ENCODE measurements around the gene ESPN. TPM values are rescaled to one million over a fixed set of nuclear protein-coding genes. Genes with fewer than 3 reads are reported as not detected.
A peak's percentile ranks its signal among the peaks of the same experiment; 100 is the strongest.
"Not testable (repeated sequence)": the region's sequence is repeated elsewhere in the genome, so short reads cannot be mapped to it uniquely, and the experiment has no call there.

ESPN gene
- polyA plus RNA-seq, 1 of the 3 experiments (the other 2 are of a cell fraction), result 0.33 TPM

DNA sequence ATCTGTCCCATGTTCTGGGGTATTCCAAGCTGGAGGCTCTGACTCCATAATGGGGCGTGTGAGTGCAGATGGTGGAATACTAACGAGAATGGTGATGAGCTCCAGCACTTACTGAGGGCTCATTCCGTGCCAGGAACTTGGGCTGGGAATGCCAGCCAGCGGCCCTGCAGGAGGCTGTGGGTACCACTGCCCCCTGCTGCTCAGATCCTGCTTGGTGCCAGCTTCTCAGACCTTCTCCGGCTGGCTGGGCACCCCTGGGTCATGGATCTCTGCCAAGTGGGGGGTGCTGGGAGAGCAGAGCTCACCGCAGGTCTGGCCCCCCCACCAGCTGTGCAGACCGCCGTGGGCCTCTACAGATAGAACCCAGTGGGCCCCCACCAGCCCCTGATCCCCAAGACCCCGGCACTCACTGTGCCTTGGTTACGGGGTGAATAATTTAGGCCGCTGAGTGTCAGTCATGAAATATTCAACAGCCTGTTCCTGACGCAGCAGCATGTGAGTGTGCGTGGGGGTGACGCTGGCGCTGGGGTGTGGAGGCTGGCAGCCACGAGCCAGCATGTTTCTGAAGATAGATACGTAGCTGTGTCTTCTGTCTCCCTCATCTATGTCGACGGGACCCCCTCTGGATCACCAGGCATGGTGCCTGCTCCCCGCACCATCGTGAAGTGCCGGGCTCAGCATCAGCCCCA is 12.6 kb downstream of the ESPN start:
- H3K9me3 ChIP-seq; H3K9ac ChIP-seq; H3K4me2 ChIP-seq; H4K20me1 ChIP-seq (ENCODE audit: insufficient read depth); POLR2A ChIA-PET; H3K9me2 ChIP-seq; H3K4me1 ChIP-seq (ENCODE audit: control insufficient read depth in 1 of 2, insufficient read depth in 2 of 2, low read depth in 1 of 2, low read length in 1 of 2); H3K79me2 ChIP-seq (ENCODE audit: insufficient read depth); H3K27ac ChIP-seq (ENCODE audit: low read depth in 2 of 2, low read length in 1 of 2); H2AFZ ChIP-seq (ENCODE audit: low read depth); H3K4me3 ChIP-seq (ENCODE audit: low read depth in 2 of 2, low read length in 1 of 2); H3K36me3 ChIP-seq (replicated peaks in 1 of 2; ENCODE audit: control insufficient read depth in 1 of 2, insufficient read depth in 2 of 2, low read length in 1 of 2); H3K27me3 ChIP-seq (ENCODE audit: insufficient read depth); H3F3A ChIP-seq (replicated peaks; ENCODE audit: insufficient read depth): not testable (repeated sequence)
- WGBS (ENCODE audit: low lambda C conversion rate), result 44% methylated on average over 16 of the region's 22 CpGs
- TF ChIP-seq NFIC (IDR thresholded peaks at IDR 0.05; ENCODE audit: borderline replicate concordance), result 0 out of 2 replicates have a peak, but pooled peaks have one; percentile 8
- TF ChIP-seq CTCF (IDR thresholded peaks at IDR 0.05), result peak; percentile 48
- TF ChIP-seq SMC3 (IDR thresholded peaks at IDR 0.05; ENCODE audit: low read depth, low read length), result peak; percentile 36
- TF ChIP-seq RAD21 (IDR thresholded peaks at IDR 0.05; ENCODE audit: low read length), result peak; percentile 41
- peak; percentile 74 for DNase-seq
- CTCF ChIA-PET, result interaction anchor here (0.5 to 13.6 kb wide), 64 partner anchors 7 to 404 kb away, joined by 3 to 290 read pairs (median 4); partner anchors contain the start of genes ACOT7, ESPN, HES2 and HES3

- Histone ChIP-seq H3K4me1 (ENCODE audit: control insufficient read depth in 1 of 2, insufficient read depth in 2 of 2, low read depth in 1 of 2, low read length in 1 of 2) (no peaks in the 10 kb centered on the region; a peak in 1 of 4 replicates), H3K4me2 (no peak overlapping the region), H4K20me1 (ENCODE audit: insufficient read depth) (no peaks in the 10 kb centered on the region), H3K9me3 (no peaks in the 10 kb centered on the region), H3K79me2 (ENCODE audit: insufficient read depth) (no peaks in the 10 kb centered on the region), H3K27me3 (ENCODE audit: insufficient read depth) (no peaks in the 10 kb centered on the region), H3K4me3 (ENCODE audit: low read depth in 2 of 2, low read length in 1 of 2) (no peak overlapping the region; a peak in 1 of 4 replicates), H3K9ac (no peak overlapping the region), H3K27ac (ENCODE audit: low read depth in 2 of 2, low read length in 1 of 2) (no peak overlapping the region), H3F3A (replicated peaks; ENCODE audit: insufficient read depth) (peaks cover 8% of the 10 kb centered on the region), H3K36me3 (replicated peaks in 1 of 2; ENCODE audit: control insufficient read depth in 1 of 2, insufficient read depth in 2 of 2, low read length in 1 of 2) (no peaks in the 10 kb centered on the region), H2AFZ (ENCODE audit: low read depth) (no peak overlapping the region), H3K9me2 (no peaks in the 10 kb centered on the region)
- WGBS (ENCODE audit: low lambda C conversion rate), result 0% methylated on average over 3 of the region's 5 CpGs
- DNase-seq, result peak; percentile 88
- POLR2A ChIA-PET, result no interaction called here
- CTCF ChIA-PET, result interaction anchor here (0.5 to 13.6 kb wide), 56 partner anchors 8 to 405 kb away, joined by 3 to 290 read pairs (median 4); partner anchors contain the start of genes ACOT7, ESPN, HES2 and HES3
- TF ChIP-seq RAD21 (IDR thresholded peaks at IDR 0.05; ENCODE audit: low read length) (peak; percentile 70), CTCF (IDR thresholded peaks at IDR 0.05) (peak; percentile 83), EZH2phosphoT487 (IDR thresholded peaks at IDR 0.05; ENCODE audit: borderline replicate concordance, low read depth) (no peak), ZBTB33 (IDR thresholded peaks at IDR 0.05; ENCODE audit: borderline replicate concordance, low read depth) (no peak), RFX5 (IDR thresholded peaks at IDR 0.05; ENCODE audit: low read length) (no peak), MXI1 (IDR thresholded peaks at IDR 0.05; ENCODE audit: low read depth, low read length) (no peak), GATA2 (CRISPR knock-in tag; IDR thresholded peaks at IDR 0.05) (no peak), SMC3 (IDR thresholded peaks at IDR 0.05; ENCODE audit: low read depth, low read length) (peak; percentile 59), SIN3A (IDR thresholded peaks at IDR 0.05; ENCODE audit: borderline replicate concordance, low read depth, low read length) (no peak), FOXJ3 (CRISPR knock-in tag; IDR thresholded peaks at IDR 0.05) (no peak), GABPA (IDR thresholded peaks at IDR 0.05; ENCODE audit: low read depth) (no peak), EP300 (IDR thresholded peaks at IDR 0.05; ENCODE audit: borderline replicate concordance in 1 of 2, low read depth in 1 of 2, low read length in 1 of 2) (no peak)
- TF ChIP-seq, protein P1, sequence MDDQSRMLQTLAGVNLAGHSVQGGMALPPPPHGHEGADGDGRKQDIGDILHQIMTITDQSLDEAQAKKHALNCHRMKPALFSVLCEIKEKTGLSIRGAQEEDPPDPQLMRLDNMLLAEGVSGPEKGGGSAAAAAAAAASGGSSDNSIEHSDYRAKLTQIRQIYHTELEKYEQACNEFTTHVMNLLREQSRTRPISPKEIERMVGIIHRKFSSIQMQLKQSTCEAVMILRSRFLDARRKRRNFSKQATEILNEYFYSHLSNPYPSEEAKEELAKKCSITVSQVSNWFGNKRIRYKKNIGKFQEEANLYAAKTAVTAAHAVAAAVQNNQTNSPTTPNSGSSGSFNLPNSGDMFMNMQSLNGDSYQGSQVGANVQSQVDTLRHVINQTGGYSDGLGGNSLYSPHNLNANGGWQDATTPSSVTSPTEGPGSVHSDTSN (IDR thresholded peaks at IDR 0.05), result no peak
- TF ChIP-seq, protein P2, sequence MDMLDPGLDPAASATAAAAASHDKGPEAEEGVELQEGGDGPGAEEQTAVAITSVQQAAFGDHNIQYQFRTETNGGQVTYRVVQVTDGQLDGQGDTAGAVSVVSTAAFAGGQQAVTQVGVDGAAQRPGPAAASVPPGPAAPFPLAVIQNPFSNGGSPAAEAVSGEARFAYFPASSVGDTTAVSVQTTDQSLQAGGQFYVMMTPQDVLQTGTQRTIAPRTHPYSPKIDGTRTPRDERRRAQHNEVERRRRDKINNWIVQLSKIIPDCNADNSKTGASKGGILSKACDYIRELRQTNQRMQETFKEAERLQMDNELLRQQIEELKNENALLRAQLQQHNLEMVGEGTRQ (IDR thresholded peaks at IDR 0.05; ENCODE audit: borderline replicate concordance, low read depth, low read length), result no peak
Measured at GRCh38 chr1:6438047-6438525, 13.5 kb downstream of the ESPN start.

Measured in SK-N-SH (cell line).